HG03342 (cell line): ENCODE results near the gene CWC27.
"Not testable (repeated sequence)": the region's sequence is repeated elsewhere in the genome, so short reads cannot be mapped to it uniquely, and the experiment has no call there.

ENCODE experiments used
- ATAC-seq: cut with Tn5 transposase; IDR thresholded peaks from one replicate; pipeline ENCODE4 v1.9.1; 2021; ENCODE audit warnings: mild to moderate bottlenecking, moderate library complexity; ENCODE audit not compliant: unreplicated experiment

CWC27 gene

DNA sequence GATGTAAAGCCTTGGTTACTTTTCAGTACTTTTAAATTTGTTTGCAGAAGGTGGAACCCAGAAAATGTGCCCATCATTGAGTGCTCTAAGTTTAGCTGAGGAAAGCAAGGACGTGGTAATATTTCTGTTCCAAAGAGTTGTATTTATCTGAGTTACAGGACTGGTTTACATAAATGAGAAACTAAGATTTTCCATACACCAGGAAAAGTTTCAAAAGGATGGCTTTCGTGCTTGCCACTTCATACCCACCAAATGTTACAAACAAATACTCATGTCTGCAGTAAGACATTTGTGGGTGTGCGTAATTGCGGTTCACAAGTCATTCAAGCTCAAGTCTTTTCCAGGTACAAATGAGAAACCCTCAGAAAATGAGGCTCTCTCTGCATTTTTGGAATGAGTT lies 68.1 kb downstream of the CWC27 start:
- ATAC-seq, result no peak

DNA sequence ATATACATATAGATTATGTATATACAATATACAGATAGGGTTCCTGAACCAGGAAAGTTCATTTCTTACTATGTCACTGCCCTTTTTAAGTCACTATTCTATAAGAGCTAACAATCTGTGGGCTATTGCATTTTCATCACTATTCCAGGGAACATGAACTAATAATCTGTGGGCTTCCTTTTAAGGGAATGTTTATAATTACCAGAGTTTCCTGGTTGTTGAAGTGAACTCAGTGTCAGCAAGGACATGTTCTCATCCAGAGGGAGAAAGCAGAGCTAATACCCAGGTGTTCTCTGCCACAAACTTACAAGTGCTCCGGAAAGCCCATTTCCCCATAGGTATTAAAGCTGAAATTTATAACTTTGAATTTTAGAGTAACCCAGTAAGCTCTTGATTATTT lies 69.6 kb downstream of the CWC27 start:
- ATAC-seq, result no peak

DNA sequence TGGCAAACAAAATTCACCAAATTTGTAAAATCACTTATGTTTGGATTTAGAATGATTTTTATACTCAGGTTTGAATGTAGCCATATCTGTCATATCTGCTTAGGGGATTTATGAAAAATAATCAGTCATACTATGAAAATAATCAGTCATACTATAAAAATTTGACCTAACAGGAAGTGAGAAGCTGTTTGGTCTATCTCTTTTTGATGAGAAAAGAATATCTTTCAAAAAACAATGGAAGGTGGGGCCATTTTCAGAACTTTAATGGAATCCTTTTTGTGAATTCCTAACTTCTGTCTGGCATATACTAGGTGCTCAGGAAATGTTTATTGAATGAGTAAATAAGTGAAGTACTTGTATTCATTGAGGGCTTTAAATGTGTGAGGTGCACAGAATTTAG lies 70.1 kb downstream of the CWC27 start:
- no peak for ATAC-seq

DNA sequence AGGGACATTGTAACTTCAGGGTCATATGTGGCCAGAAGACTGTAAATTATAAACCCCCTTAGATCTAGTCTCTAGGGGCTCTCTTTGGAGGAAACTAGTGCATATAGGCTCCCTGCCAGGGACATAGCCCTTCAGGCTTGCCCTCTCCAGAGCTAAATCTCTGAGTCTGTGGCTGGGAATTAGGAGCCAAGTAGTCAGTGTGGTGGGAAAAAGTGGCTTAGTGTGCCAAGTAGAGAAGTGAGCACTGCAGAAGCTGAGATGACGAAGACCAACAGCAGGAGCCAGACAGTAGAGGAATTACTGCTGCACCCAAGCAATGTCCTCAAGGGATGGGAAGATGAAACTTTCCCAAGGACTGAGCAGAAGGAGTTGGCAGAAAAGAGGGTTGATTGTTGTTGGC lies 71.2 kb downstream of the CWC27 start:
- no peak for ATAC-seq

DNA sequence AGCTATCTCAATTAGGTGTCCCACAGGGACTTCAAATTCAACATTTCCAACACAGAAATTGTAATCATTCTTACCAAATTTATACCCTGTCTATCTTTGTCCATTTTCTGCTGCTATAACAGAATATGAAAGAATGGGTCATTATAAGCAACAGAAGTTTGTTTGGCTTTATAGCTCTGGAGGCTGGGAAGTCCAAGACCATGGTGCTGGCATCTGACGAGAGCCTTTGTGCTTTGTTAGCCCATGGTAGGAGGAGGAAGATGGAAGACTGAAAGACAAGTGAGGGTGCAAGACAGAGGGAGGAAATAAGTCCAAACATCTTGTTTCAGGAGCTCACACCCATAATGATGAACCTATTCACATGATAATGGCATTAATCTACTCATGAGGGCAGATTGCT lies 72.2 kb downstream of the CWC27 start:
- ATAC-seq, result no peak

DNA sequence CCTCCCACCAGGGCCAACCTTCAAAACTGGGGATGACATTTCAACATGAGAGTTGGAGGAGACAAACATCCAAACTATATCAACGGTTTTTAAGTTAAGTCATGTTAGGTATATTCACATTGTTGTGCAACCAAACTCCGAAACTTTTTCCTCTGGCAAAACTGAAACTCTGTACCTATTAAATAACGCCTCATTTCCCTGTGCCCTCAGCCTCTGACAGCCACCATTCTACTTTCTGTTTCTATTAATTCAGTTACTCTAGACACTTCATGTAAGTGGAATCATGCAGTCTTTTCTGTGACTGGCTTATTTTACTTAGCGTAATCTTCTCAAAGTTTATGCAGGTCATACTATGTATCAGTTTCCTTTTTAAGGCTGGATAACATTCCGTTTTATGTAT lies 85.0 kb downstream of the CWC27 start:
- no peak for ATAC-seq

DNA sequence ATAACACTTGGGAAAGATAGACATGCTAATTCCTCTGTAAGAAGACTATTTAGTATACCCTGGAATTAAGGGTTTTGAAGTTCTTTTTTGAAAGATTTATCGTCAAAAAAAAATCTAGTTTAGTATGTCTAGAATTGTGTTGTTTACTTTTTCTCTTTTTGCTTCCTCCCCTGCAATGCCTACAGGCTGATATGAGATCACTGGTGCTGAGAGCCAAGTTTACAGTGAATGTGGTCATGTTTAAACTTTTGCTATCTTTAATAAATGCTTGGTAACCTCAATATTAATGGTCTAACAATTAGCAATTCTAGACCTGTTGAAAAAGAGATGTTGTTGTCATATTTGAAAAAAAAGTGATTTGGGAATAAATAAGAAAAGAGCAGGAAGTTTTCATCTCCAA lies 86.1 kb downstream of the CWC27 start:
- ATAC-seq, result no peak

DNA sequence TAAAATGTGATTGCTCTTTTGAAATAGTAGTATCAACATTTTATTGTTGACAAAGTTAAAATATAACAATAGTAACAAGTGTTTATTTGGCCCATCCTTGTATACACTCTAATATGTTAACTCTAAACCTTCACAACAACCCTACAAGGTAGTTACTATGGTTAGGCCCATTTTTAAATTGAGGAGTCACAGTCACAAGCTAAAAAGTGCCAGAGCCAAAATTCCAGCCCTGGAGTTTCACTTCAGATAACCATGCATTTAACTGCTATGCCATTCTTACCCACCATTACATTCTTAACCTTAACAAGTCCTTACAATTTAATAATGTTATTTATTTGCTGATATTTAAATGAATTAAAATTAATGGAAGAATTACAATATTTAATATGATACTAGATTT lies 91.2 kb downstream of the CWC27 start:
- ATAC-seq, result no peak

DNA sequence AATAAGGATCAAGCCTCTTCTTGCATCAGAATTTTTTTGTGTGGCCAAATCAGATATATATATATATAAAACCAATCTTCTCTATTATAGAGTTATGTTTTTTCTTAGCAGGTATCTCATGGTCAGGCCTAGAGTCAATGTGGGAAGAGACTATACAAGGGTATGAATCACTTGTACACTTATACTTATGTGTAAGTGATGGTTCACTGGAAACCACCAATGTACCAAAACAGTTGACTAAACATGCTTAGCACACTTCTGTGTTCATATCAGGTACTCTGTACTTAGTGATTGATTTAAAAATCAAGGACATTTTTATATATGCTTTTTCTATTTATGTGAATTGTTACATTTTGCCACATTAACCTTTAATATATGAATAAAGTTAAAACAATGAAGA lies 92.6 kb downstream of the CWC27 start:
- no peak for ATAC-seq

DNA sequence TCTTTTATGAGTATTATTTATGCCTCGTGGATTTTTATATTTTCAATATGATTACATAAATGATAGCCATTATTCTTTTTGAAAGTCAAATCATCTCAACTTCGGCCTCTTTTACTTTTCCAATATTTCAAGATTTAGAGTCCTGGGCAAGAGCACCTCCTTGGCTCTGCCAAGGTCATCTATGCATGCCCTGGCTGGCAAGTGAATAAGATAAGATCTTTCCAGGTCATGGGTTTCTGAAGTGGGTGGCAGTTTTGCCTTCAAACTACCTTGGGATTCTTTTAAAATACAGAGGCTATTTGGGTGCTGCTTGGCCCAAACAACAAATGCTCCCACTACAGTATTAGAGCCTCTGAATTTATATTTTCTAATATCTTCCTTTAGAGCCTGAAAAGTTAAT lies 95.4 kb downstream of the CWC27 start:
- ATAC-seq, result no peak

DNA sequence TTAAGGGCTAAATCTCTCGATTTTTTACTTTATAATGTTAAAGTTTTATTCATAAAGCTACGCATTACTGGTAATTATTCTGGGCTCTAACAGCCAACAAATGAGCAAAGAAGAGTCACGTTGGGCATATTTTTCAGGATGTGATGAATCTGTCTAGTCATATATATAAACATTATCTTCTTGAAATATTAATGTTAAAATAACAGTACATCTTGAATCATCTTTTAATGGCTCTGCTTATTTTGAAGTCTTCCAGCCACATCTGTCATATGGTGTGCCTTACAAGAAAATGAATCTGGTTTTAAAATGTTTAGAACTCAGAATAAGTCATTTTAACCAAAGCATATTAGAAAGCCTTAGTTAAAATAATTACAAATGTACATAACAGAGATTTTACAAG lies 96.9 kb downstream of the CWC27 start:
- no peak for ATAC-seq

DNA sequence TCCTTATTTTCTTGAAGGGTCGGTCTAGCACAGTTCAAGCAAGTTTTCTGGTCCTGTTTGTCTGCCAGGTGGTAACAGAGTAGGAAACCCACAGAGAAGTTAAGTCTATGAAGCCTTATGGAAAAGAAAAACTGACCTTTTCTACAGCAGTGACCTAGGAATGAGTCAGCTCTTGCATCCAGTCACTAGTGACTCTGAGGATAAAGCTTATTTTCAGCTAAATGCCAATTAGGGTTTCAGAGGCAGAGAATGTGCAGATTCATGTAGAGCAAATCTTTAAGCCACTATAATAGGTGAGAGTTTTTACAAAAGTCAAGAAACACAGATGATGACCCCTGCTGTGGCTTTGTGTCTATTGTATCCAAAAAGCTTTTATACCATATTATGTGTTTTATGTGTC lies 100.7 kb downstream of the CWC27 start:
- ATAC-seq, result no peak

DNA sequence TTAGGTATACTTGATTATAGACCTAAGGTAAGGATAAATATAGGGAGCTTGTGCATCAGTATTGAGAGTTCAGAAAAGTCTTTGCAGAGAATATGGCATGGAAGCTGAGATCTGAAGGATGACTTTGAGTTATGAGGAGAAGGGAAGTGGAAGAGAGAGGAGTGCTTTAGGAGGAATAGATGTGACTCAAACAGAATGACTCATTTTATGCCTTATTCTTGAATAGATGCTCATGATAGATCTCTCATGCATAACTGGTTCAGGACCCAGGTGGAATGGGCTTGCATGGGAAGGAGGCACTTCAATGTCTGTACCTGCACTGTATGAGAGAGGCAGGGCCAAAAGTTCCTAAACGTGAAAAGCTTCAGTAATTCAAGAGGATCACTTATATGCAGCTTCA lies 103.3 kb downstream of the CWC27 start:
- no peak for ATAC-seq

DNA sequence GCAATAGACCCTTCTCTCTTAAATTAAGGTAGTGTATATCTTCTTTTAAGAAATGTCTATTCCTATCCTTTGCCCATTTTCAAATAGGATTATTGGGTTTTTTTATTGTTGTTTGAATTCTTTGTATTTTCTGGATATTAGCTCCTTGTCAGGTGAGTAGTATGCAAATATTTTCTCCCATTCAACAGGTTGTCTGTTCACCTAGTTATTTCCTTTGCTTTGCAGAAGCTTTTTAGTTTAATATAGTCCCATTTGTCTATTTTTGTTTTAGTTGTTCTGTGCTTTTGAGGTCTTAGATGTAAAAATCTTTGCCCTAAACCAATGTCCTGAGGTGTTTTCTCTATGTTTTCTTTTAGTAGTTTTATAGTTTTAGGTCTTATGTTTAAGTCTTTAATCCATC lies 104.7 kb downstream of the CWC27 start:
- no peak for ATAC-seq

DNA sequence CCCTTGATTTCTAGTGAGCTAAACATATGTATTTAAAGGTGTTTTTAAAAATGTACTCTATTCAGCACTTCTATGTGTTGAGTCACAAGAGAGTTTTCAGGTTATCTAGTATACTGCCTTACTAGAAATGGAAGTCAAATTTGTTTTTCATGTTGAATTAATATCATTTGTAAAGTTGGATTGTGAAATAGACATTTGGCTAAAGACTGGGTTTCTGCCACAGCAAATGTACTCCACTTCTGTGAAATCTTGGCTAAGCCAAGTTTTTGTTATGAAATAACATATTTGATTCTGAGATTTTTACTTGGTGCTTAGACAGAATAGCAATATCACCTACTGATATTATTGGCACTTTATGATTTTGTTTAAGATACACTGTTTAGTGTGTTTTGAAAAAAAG lies 106.0 kb downstream of the CWC27 start:
- no peak for ATAC-seq

DNA sequence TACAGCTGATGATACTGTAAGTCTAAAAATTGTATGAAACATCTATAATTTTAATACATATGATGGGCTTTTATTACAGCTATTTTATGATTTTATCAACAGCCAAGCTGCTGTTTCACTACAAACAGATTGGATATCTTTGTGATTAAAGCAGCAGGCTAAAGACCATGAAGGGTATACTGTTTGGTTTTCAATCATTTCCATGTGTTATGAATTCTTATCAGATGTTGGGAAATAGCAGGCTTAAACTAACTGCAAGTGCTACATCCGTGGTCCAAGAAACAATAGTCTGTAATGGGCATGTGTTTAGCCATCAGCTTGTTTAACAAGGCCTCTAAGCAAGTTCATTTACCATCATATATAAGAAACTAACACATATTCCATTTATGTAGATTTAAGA lies 107.5 kb downstream of the CWC27 start:
- no peak for ATAC-seq

DNA sequence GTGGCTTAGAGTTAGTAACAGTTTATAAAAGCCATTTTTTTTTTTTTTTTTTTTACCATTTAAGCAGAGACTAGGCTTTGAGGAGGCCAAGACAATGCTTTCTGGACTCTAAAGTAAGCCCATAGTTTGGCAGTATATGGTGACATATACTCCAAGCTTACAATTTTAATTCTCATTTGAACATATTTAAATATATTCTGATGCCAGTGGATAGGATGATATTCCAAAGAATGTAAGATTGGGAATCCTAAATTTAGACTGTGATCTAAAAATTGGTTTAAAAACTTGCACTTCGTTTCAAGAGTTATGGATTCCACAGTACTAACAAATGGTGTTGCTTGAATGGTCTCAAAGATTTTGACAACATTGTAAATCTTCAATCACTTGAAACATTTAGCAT lies 112.1 kb downstream of the CWC27 start:
- ATAC-seq, result no peak

DNA sequence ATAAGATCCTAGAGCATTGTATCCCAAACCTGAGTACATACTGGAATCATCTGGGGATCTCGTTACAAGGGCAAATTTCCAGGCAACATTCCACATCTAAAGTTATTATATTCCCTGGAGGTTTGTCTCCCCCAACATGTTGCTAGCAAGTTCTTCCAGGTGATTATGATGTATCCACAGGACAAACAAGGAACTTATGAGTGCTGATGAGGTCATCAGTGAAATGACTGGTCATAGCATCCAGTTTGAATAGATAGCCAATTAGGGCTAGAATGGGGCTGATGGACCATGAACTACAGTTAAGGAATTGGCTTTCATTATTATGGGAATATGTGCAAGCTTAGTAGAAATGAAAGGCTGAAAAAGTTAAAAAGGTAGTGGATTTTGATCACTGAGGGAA lies 115.2 kb downstream of the CWC27 start:
- ATAC-seq, result no peak

DNA sequence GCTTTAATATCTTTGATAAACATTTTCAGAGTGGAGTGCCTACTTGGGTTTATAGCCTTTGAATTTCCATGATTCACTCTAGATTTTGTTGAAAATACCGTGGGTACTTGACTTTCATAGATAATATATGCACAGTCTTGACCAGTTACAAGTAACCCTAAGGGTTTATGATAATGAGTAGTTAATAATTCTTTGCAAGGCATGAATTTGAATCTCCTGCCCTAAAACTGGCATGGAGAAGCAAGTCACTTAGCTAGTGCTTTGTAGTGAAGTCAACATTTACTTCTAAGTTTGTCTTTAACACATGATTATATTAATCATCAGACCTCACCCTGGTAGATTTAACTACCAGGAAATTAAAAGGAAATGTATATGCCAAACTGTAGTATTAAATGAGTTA lies 115.8 kb downstream of the CWC27 start:
- no peak for ATAC-seq

DNA sequence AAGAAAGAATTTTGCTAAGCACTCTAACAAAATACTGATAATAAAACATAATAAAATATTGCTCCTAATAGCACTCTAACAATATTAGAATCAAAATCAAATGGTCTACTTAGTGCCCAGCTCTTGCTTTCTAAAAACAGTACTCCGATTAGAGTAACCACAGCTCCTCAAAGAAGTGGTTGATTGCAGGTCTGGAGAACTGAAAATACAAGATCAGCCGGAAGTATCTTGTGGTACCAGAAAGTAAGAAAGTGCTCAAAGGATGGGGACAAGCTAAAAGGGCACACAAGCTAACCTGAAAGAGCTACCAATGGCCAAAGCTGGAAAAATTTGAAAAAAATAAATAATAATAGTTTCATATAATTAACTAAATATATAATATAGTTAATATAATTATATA lies 119.2 kb downstream of the CWC27 start:
- no peak for ATAC-seq

DNA sequence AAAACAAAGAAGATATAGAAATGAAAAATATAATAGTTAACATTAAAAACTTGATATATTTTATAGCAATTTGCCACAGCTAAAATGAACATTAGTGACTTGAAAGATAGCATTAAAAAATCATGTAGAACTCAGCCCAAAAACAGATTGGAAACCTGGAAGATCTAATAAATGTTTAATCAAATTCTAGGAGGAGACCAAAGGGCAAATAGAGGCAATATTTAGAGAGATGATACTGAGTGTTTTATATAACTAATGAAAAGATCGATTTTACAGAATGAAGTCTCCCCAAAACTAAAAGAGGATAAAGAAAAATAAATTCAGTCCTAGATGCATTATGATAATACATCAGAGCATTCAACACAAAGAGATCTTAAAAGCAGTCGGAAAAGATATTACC lies 127.0 kb downstream of the CWC27 start:
- no peak for ATAC-seq

DNA sequence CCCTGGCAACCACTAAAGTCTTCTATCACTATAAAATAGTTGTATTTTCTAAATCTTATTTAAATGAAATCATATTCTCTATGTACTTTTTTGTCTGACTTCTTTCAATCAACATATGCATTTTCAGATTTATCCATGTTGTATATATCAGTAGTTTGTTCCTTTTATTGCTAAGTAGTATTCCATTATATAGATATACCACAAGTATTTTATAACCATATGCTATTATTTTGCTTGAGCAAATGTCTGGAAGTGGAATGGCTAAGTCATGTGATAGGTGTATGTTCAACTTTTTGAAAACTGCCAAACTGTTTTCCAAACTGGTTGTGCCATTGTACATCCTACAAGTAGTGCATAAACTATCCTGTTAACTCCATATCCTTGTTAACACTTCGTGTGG lies 131.1 kb downstream of the CWC27 start:
- ATAC-seq, result no peak

DNA sequence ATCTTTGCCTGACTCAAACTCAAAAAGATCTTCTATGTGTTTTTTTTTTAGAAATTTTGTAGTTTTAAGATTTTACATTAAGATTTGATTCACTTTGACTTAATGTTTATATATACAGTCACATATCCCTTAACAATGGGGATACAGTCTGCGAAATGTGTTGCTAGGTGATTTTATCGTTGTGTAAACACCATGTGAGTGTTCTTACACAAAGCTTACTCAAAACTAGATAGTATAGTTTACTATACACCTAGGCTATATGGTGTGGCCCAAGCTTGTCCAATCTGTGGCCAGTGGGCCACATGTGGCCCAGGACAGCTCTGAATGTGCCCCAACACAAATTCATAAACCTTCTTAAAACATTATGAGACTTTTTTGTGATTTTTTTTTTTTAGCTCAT lies 131.9 kb downstream of the CWC27 start:
- no peak for ATAC-seq

DNA sequence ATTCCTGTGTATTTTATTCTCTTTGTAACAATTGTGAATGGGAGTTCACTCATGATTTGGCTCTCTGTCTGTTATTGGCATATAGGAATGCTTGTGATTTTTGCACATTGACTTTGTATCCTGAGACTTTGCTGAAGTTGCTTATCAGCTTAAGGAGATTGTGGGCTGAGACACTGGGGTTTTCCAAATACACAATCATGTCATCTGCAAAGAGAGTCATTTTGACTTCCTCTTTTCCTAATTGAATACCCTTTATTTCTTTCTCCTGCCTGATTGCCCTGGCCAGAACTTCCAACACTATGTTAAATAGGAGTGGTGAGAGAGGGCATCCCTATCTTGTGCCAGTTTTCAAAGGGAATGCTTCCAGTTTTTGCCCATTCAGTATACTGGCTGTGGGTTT lies 138.7 kb downstream of the CWC27 start:
- ATAC-seq, result not testable (repeated sequence)
